Measurements from ENCODE around the gene LRSAM1.

Gene LRSAM1

DNA sequence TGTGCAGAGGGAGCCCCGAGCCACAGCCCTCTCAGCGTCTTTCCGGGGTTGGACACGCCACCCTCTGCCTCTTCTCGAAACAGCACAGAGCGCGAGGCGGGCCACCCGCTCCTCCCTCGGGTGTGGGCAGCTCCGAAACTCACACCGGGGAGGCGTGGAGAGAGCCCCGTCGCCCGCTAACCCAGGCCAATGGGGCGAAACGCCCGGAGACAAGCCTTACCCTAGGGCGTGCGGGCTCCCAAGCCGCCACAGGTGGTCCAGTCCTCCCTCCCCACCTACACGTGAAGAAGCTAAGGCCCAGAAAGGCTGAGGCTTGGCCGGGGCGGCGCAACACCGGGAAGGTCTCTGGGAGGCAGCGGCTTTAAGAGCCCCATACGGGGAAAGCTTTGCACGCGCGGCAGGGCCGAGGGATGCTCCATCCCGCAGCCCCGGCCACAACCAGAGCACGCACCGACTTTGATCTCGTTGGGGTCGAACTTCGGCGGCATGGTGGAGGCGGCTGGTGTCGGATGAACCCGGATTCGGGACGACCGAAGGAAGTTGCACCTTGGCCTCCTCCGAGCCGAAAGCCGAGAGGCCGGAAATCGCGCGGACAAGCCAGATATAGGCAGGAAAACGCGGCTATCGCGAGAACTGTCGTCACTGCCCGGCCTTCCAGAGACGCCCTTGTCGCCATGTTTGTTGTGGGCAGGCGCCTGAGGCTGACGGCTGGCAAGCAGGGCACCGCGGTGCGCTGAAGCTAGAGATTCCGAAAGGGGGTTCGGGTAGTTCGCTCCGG is at the start of gene LRSAM1, which contains the start of gene RPL12:
TSS of gene LRSAM1 (plus strand) at position 681 of the 778 bp plus-strand sequence. CDS start 3,018 bp downstream, outside the sequence.
TSS of gene RPL12 (minus strand) at position 577 of the 778 bp plus-strand sequence. CDS start at position 488, 89 bp downstream.
- peak; percentile 89 to 91 for DNase-seq (ENCODE audit: low read depth in 2 of 2)

DNA sequence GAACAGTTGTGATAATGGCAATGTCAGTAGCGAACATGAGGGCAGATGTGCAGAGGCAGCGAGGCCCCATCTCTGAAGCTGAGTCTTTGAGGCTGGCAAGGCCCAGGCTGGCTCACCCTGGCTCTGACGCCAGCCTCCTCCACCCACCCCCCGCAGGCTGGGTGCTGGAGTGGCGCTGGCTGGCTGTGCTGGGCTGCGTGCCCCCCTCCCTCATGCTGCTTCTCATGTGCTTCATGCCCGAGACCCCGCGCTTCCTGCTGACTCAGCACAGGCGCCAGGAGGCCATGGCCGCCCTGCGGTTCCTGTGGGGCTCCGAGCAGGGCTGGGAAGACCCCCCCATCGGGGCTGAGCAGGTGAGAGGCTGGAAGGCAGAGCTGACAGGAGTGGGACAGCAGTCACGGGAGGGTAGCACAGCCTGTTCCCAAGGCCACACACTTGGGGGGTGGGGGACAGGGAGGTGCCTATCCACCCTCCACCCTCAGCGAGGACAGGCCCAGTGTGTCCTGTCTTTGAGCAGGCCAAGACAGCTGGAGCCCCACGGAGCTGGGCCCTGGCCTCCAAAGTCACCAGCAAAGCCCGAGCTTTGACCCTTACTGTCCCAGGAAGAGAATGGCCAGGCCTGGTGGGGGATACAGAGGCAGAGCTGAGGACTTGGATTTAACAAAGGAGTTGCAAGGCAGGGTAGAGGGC is 48.8 kb upstream of the LRSAM1 start:
- no peak for DNase-seq (ENCODE audit: low read depth in 2 of 2)

DNA sequence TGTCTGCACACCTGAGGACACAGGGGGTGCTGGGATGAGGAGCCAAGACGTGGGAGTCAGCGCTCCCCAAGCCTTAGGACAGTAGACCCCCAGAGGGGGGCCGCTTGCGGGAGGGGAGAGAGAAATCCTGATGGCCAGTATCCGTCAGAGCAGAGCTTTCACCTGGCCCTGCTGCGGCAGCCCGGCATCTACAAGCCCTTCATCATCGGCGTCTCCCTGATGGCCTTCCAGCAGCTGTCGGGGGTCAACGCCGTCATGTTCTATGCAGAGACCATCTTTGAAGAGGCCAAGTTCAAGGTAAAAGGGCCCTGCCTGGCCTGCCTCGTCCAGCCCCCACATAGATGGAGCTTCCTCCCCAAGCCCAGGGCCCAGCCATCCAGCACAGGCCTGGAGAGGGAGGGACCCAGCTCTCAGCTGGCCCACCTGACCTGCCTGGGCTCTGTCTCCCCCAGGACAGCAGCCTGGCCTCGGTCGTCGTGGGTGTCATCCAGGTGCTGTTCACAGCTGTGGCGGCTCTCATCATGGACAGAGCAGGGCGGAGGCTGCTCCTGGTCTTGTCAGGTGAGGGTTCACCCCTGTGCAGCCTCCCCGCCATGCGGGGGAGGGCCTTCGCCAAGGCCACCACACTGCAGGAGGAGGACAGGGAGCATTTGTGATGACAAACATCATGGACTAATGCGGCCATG is 47.7 kb upstream of the LRSAM1 start:
- DNase-seq (ENCODE audit: low read depth in 2 of 2): no peak

DNA sequence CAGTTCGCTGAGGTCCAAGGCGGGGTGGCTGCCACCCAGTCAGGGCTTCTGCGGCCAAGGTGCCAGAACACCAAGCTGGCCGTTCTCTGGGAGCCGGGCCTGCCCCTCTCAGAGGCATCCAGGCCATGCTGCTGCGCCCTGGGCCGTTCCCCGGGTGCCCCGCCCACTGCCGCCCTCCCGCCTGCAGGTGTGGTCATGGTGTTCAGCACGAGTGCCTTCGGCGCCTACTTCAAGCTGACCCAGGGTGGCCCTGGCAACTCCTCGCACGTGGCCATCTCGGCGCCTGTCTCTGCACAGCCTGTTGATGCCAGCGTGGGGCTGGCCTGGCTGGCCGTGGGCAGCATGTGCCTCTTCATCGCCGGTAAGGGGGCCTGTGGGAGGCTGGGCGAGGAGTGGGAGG is 46.7 kb upstream of the LRSAM1 start:
- no peak for DNase-seq (ENCODE audit: low read depth in 2 of 2)

DNA sequence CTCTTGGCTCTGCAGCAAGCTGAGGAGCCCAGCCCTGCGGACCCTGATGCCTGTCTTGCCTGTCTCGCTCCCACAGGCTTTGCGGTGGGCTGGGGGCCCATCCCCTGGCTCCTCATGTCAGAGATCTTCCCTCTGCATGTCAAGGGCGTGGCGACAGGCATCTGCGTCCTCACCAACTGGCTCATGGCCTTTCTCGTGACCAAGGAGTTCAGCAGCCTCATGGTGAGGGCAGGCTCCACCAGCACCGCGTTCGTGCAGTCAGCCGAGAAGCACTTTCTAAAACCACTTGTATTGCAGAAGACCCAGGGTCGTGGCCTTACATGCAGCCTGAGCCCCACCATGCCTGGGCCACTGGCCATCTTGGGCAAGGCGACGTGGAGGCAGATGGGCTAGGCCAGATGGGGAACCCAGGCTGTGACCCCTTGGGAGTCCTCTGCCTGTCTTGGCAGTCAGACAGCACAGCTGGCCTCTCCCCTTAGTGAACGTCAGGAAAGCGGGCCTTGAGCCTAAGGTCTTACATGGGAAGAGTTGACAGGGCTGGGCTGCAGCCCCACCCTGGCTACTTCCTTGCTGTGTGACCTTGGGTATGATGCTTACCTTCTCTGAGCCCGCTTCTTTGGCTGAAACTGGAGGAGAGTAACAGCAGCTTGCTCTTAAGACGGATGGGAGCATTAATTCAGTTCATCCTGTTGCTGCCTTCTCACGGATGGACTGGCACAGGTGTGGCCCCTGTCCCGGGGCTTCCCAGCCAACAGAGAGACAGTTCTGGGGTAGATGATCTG is 45.8 kb upstream of the LRSAM1 start:
- no peak for DNase-seq (ENCODE audit: low read depth in 2 of 2)

DNA sequence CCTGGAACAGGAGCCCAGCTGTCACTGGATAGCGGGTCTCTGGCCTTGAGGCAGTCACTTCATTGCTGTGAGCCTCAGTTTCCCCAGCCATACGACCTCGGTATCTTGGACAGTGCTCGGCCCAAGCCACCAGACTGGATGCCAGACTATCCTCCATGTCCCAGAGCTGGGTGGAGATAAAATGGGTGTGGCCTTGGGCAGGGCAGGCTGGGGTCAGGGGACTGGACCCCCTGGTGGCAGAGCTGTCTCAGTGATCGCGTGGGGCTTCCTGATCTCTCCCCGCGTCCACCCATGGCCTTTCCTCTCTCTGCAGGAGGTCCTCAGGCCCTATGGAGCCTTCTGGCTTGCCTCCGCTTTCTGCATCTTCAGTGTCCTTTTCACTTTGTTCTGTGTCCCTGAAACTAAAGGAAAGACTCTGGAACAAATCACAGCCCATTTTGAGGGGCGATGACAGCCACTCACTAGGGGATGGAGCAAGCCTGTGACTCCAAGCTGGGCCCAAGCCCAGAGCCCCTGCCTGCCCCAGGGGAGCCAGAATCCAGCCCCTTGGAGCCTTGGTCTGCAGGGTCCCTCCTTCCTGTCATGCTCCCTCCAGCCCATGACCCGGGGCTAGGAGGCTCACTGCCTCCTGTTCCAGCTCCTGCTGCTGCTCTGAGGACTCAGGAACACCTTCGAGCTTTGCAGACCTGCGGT is 44.4 kb upstream of the LRSAM1 start:
- no peak for DNase-seq (ENCODE audit: low read depth in 2 of 2)

DNA sequence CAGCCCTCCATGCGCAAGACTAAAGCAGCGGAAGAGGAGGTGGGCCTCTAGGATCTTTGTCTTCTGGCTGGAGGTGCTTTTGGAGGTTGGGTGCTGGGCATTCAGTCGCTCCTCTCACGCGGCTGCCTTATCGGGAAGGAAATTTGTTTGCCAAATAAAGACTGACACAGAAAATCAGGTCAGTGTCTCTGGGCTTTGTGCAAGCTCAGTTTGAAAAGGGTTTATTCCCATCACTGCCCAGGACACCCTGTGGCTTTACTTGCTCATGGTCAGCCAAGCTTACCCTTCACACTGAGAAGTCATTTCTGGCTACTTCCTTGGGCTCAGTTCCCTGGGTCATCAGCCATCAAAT is 43.8 kb upstream of the LRSAM1 start:
- DNase-seq (ENCODE audit: low read depth in 2 of 2): no peak

DNA sequence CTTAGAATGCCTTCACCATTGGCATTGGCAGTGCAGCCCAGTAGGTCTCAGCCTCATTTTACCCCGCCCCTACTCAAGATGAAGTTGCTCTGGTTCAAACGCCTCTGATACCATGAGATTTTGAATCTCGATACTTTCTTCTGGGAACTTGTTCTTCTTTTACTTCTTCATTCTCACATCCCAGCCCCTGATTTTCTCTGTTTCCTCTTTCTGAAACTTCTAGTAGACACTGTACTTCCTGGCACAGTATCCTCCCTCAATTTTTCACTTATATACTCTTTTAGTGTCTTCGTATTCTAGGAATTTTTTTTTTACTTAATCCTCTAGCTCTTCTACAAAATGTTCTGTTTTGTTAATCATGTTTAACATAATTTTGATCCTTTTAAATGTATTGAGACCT is 40.2 kb upstream of the LRSAM1 start:
- DNase-seq (ENCODE audit: low read depth in 2 of 2): no peak

DNA sequence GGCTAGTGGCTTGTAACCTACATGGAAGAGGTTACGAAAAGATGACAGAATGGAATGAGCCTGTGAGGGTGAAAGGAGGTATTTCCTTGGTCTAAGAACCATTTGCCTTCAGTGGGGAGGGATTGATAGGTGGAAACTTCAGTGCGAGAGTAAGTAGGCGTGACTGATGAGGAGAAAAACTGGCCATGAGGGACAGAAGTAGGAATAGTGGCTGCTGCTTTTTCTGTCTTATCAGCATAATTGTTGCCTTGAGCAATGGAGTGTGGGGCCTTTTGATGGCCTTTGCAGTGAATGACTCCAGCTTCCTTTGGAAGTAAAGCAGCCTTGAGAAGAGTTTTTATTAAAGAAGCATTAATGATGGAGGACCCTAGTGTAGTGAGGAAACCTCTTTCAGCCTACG is 36.2 kb upstream of the LRSAM1 start:
- no peak for DNase-seq (ENCODE audit: low read depth in 2 of 2)

DNA sequence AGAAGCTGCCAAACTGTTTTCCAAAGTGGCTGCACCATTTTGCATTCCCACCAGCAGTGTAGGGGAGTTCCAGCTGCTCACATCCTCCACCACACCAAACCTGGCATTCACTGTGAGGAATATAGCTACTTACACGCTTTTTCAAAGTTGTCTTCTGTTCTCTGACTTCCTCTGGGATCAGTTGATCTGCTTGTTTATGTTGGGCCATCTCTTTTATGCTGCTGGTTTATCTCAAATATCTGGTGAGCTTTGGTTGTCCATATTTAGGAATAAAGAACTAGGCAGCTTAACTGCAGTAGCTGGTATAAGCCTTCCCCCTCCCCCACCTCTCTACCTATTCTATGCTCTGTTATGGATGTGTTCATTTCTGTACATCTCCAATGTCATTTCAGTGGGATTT is 35.7 kb upstream of the LRSAM1 start:
- DNase-seq (ENCODE audit: low read depth in 2 of 2): no peak

DNA sequence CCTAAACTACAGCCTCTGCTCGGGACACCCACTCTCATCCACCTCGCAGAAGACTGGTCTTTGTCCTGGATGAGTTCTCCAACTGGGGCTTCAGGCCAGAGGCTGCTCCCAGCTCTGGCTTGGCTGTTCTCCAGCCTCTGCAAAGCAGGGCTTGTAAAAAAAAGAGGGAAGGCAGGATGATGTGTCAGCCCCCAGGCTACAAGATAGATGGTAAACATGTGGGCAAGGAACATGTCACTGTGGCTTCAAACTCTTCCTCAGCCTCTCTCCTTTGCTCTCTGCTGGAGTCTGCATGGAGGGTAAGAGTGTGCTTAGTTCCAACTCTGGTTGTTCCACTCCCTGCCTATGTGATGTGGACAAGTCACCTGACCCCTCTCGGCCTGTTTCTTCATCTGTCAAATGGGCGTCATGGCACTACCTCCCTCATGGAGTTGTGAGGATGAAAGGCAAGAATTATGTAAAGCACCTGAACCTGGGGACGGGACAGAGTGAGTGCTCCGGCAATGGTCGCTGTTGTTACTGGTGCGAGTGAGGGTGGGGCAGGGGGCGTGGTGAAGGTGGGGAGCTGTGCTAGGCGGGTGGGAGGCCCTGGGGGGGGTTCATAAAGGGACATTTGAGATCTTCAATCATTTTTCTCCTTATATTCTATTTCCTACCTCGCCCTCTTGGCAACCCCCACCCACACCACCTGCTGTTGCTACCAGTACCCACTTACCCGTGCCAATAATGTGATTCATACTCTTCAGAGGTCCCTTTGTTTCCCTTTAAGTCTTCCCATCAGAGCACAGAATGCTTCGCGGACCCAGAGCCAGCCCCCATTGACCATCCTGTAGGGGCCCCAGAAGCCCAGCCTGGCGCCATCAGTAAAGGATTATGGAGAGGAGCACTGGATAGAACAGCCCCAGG is 33.9 kb upstream of the LRSAM1 start:
- DNase-seq (ENCODE audit: low read depth in 2 of 2): no peak

DNA sequence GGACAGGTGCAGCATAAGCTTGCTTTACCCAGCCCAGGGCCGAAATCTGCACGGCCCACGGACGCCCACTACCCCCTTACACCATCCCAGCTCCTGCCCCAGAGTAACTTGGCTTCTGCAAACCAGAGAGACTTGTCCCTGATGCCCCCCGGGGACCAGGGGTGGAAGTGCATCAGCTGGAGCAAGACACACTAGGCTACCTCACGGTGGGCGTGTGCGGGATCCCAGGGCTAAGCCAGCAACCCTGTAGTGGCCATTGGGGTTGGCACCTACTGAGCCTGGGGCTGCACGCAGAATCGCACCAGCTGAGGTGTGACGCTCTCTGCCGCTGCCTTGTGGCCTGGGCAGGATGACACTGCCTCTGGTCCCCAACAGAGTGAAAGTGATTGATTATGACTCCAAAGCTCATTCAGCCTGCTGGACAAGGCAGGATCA is 33.3 kb upstream of the LRSAM1 start:
- no peak for DNase-seq (ENCODE audit: low read depth in 2 of 2)

DNA sequence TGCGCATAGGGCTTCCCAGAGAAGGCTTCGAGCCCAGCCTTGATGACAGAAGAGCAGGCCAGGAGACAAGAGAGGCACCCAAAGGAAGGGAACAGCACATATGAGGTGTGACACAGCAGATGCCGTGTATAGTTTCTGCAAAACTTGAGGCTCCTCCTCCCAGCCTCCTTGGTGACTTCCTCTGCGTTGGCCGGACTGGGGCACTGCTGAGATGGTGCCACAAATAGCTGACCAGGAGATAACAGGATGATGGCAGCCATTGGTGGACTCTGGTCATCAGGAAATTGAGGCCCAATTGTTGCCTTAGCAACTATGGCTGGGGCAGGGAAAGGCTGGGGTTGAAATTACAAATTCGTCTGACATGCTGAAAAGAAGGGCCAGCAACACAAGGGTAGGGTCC is 32.0 kb upstream of the LRSAM1 start:
- DNase-seq (ENCODE audit: low read depth in 2 of 2): no peak

DNA sequence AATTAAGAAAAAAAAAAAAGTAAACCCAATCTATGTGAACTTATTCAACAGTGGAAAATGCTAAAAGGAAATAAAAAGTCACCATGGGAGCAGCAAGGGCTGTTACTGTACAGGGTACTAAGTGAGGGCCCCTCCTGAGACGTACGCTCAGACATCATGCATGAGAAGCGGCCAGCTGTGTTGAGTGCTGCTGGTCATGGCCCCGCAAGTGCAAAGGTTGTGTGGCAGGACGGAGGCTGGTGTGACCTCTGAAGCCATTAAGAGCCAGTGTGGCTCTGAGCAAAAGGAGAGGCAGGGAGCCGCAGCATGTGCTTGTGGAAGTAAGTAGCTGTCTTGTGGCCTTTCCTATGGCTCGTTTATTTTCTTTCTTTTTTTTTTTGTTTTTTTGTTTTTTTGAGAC is 30.3 kb upstream of the LRSAM1 start:
- no peak for DNase-seq (ENCODE audit: low read depth in 2 of 2)

DNA sequence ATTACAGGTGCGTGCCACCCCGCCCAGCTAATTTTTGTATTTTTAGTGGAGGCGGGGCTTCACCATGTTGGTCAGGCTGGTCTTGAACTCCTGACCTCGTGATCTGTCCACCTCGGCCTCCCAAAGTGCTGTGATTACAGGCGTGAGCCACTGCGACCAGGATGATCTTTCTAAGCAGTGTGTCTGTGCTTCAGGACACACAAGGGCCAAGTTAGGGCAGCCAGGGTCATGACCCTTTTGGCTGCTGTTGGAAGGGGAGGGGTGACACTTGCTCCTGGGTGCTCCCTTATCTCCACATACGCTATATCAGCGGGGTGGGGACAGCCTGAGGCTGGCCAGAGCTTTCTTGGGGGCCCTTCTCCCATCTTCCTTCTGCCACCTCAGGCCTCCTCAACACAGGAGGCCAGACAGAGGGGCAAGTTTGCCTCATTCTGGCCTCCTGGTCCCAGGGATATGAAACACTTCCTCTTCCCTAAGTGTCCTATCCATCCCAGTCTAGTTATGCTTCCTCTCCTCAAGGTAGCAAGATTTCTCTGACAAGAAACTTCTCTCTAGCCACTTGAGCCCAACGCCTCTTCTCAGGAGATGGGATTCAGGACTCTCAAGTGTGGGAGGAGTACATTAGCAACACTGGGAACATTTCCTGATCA is 29.1 kb upstream of the LRSAM1 start:
- no peak for DNase-seq (ENCODE audit: low read depth in 2 of 2)

DNA sequence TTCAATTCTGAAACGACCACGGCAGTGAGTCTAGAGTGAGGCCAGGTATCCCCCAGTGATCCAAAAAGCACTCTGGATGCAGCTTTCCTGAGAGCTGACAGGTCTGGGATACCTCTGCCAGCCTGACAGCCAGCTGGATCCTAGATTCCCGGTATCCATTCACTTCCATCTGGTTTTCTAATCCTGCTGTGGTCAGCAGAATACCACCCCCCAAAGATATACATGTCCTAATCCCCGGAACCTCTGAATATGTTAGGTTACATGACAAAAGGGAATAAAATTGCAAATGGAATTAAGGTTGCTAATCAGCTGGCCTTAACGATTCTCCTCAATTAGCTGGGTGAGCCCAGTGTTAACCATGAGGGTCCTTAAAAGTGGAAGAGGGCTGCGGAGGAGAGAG is 28.5 kb upstream of the LRSAM1 start:
- no peak for DNase-seq (ENCODE audit: low read depth in 2 of 2)

DNA sequence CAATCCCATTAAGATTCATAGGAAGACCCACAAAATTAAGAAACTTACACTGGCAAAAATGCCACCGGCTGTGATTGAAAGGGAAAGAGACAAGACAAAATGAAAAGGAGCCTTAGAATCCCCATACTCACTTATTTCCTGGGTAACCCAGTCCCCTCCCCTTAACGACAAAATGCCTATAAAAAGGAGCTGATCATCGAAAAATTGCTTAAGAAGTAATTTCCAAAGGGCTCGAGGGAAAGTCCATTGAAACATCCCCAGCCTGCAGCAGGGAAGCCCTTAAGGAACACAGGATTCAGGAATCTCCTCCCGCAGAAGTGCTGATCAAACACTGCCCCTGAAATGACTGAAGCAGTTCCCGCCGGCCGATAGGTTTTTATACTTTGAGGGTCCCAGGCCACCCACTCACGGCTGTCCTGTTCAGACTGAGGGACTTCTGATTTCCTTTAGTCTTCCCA is 27.8 kb upstream of the LRSAM1 start:
- DNase-seq (ENCODE audit: low read depth in 2 of 2): no peak

DNA sequence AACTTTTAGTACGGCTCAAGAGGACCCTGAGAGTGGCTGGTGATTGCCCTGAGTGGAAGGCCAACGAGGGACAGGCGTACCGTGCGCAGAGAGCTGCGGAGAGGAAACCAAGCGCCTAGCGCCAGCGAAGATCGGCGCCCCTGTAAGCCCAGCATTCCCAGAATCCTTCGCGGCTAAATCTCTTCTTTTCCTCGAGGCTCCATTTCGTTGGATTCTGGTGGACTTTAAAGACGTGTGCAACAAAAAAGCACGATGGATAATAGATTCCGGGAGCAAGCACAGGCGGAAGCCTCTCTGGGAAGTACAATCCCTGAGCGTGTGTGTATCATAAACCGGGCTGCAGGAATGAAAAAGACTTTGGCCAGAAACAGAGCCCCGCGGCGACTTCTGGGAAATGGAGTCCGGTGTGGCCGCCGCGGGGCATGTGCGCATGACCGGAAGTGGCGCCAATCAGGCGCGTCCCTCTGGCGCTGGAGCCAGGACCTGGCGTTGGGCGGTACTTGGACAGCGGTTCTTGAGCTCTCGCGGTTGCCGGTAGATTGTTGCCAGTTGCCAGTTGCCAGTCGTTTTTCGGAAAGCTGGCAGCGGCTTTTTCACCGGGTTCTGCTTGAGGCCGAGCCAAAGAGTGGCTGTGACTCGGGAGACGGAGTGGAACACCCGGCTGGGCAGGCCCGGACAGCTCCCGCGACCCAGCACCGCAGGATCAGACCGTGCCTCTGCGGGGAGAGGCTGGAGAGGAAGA is 27.2 kb upstream of the LRSAM1 start, which contains the start of gene ZNF79:
TSS of gene ZNF79 (plus strand) at position 449 of the 742 bp plus-strand sequence. CDS start 406 bp downstream, outside the sequence.
- DNase-seq (ENCODE audit: low read depth in 2 of 2): peak; percentile 65 to 71

DNA sequence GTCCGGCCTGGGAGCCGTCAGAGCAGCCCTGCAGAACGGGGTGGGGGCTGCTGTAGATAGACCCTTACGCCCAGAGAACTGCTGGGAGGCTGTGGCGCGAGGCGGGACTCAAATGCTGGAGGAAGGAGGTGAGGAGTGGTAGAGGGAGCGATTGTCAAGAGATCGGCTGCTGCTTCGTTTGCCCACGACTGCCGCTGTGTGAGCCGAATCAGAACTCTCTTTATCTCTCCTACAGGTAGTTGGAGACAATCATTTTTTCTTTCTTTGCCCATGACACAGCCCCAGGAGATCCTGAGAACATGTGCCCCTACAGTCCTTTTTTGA is 26.7 kb upstream of the LRSAM1 start:
- no peak for DNase-seq (ENCODE audit: low read depth in 2 of 2)

Measured in fibroblast of skin of left quadriceps (primary cell).